ENCODE results near the gene HMGCLL1.

Gene HMGCLL1

GRCh38 chr6:55438203-55438602 lies 140.8 kb downstream of the HMGCLL1 start:
- DNase-seq: no peak

- no peak for DNase-seq
These were observed 141.9 kb downstream of the HMGCLL1 start for GRCh38 chr6:55437141-55437540.

GRCh38 chr6:55433446-55434130 lies 145.4 kb downstream of the HMGCLL1 start:
- no peak for DNase-seq

GRCh38 chr6:55423933-55424332 lies 155.1 kb downstream of the HMGCLL1 start:
- DNase-seq: no peak

GRCh38 chr6:55410674-55411073 lies 168.3 kb downstream of the HMGCLL1 start:
- DNase-seq: no peak

- no peak for DNase-seq
These were observed 173.3 kb downstream of the HMGCLL1 start for GRCh38 chr6:55405474-55406235.

GRCh38 chr6:55399351-55399750 lies 179.6 kb downstream of the HMGCLL1 start:
- no peak for DNase-seq

- no peak for DNase-seq
These were observed 181.0 kb downstream of the HMGCLL1 start for GRCh38 chr6:55397986-55398385.

GRCh38 chr6:55395871-55396270 lies 183.1 kb downstream of the HMGCLL1 start:
- DNase-seq: no peak

- DNase-seq: no peak
These were observed 190.8 kb downstream of the HMGCLL1 start for GRCh38 chr6:55388211-55388610.

Data from NCI-H1105 (cell line).